HG03342 (cell line): ENCODE measurements around the gene FHL3.
"Not testable (repeated sequence)": the region's sequence is repeated elsewhere in the genome, so short reads cannot be mapped to it uniquely, and the experiment has no call there.

ENCODE experiments used
- ATAC-seq: cut with Tn5 transposase; IDR thresholded peaks from one replicate; pipeline ENCODE4 v1.9.1; 2021; ENCODE audit warnings: mild to moderate bottlenecking, moderate library complexity; ENCODE audit not compliant: unreplicated experiment

The FHL3 gene

DNA sequence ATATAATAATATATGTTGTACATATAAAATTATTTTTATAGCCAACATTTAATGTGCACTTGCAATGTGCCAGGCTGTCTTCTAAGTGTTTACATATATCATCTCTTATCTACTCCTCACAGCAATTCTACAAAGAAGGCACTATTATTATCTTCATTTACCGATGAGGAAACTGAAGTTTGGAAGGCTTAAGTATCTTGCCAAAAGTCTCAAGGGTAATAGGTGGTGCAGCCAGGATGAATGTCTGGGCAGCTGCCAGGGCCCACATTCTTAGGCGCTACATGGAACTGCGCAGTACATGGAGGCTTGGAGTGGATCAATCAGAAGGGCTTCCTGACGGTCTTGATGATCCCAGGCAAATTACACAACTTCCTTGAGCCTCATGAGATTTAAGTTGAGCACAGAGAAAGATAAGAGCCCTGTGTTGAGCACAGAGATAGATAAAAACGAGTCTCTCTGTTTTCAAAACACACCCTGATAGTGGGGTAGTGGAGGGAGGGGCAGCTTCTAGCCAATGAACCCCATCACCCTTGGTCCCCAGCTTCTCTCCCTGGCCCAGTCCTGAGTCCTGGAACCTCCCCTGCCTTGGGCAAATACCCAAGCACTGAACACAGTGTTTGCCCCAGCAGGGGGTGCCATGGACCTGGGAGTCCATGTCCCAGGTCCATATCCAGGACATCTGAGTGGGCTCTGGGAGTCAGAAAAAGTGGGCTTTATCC lies 32.1 kb upstream of the FHL3 start:
- no peak for ATAC-seq

DNA sequence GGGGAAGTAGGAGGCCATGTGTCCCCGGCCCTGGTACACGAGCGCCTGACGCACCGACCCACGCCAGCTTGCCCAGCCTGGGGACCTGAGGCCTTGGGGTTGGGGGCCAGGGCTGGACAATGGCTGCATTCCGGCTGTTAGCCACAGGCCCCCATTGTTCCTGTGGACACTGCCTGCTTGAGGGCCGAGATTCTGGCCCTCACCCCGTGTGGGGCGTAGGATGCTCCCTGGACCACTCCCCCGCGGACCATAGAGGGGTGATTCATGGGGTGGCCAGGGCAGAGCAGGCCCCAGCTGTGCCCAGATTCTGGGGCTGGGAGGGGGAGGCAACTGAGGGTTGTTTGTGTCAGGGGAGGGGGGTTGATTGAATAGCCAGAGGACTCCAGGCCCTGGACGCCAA lies 29.6 kb upstream of the FHL3 start:
- ATAC-seq: no peak

DNA sequence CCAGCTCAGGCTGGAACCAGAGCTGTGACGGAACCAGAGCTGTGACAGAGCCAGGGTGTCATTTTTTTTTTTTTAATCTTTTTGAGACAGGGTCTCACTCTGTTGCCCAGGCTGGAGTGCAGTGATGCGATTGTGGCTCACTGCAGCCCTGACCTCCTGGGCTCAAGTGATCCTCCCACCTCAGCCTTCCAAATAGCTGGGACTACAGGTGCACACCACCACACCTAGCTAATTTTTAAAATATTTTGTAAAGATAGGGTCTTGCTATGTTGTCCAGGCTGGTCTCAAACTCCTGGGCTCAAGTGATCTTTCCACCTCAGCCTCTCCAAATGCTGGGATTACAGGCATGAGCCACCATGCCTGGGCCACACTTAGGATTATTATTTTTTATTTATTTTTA lies 27.7 kb upstream of the FHL3 start:
- ATAC-seq: not testable (repeated sequence)

GRCh38 chr1:38031513-38031866 lies 26.2 kb upstream of the FHL3 start:
- no peak for ATAC-seq

DNA sequence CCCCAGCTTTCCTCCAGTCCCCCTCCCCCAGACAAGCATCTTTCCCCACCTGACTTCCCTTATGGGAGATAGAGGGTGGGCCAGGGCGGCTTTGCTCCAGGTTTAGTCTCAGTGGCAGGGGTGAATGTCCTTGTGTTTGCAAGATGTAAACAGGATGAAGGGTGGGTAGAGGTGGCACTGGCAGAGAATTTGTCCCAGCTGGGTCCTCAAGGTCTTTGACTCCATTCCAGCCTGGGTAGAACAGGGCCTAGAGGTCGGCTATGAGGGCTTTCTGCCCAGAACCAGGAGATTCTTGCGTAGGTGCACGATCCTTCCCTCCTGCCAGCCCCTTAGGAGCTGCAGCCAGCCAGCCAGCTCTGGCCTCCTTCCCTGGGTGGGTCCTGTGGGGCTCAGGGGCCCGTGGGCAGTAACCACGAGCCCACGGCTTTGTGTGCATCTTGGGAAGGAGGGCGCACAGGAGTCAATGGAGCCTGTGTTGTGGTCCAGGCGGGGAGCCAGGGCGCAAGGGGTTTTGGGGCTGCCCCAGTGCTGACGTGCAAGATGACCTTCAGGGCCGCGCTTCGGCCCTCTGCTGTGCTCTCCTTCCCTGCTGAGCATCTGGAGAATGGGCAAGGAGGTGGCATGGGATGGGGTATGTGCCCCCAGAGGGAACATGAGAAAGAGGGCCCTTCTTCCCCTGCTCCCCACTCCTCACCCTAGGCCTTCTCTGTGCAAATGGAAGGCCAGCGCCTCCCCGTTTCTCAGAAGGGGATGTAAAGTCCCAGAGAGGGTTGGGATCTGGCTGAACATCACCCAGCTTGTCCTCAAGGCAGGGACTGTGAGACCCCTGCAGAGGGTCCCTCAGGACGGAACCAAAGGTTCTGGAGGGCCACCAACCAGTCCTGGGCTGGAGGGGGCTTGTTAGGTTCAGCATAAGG lies 25.5 kb upstream of the FHL3 start:
- no peak for ATAC-seq

DNA sequence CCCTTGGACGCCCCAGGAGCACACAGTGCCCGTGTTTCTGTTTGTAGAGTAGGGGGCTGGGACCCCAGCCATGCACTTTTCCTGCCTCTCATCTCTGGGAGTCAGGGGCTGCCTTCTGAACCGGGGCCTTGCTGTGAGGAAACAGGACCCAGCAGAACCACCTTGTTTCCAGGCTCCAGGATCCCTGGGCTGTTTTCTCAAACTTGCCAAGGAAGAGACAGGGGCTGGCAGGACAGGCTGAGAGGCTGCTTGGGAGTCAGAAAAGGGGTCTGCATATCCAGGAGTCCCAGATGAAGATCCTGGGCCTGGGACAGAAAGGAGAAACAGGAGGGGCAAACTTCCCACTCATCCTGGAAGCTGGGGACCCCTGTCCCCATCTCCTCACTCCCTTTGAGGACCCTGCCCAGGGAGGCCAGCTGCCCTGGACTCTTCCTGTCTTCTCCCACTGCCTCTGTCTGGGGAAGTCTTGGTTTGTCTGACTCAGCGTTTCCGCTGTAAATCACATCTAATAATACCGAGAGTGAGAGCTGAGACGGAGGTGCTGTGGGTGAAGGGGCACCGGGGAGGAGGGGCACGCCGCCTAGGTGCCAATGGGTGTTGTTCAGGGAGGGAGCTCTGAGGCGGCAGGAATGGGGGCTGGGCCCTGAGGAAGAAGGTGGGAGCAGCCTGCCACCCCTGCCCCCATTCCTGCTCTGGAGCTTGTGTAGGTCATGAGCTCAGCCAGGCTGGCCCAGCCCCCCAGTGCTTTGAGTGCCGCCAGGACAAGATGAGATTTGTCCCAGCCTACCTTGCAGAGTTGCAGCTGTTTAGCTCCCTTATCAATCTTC lies 24.6 kb upstream of the FHL3 start:
- ATAC-seq: peak; percentile 43

DNA sequence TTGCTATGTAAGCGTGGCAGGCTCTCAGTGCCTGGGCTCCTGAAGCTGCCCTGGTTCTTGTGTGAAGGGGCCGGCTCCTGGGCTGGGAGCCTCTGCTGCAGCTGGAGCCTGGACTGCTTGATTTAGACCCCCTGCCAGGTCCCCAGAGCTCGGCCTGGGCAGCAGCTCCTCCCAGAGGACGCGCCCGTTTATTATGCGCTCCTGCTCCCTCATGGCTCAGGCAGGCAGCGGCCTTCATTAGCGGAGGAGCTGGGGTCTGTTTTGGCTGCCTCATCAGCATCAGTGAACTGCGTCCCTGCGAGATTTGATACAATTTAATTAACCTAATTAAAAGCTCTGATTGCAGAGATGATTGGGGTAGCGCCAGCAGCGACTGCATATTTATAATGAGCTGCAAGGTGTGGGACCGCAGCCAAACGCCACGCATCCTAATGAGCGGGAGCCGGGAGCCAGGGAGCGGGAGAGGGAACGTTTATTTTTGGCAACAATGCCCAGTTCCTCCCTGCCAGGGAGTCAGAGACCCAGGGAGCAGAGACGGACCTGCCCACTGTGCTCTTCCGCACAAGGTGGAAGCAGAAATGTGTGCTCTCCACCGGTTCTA lies 23.9 kb upstream of the FHL3 start:
- no peak for ATAC-seq

DNA sequence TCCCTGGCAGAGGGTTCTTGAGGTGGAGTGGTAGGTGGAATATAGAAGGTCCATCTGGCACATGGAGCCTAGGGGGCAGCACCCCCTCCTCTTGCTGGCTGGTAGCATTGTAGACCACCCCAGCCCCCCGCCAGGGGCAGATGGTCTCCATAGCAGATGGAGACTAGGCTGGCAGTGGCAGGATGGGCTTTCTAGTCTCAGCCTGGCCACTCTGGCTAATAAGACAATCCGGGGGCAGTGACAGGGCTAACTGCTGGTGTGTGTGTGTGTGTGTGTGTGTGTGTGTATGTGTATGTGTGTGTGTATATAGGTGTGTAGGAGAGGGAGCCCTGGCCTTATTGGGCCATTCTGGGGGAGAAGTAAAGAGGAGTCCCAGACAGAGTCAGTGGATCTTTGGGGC lies 23.4 kb upstream of the FHL3 start:
- ATAC-seq: peak; percentile 10

GRCh38 chr1:38028105-38028591 lies 22.8 kb upstream of the FHL3 start:
- ATAC-seq: peak; percentile 55

GRCh38 chr1:38027201-38028104 lies 22.1 kb upstream of the FHL3 start:
- no peak for ATAC-seq

GRCh38 chr1:38026592-38027200 lies 21.4 kb upstream of the FHL3 start:
- no peak for ATAC-seq

DNA sequence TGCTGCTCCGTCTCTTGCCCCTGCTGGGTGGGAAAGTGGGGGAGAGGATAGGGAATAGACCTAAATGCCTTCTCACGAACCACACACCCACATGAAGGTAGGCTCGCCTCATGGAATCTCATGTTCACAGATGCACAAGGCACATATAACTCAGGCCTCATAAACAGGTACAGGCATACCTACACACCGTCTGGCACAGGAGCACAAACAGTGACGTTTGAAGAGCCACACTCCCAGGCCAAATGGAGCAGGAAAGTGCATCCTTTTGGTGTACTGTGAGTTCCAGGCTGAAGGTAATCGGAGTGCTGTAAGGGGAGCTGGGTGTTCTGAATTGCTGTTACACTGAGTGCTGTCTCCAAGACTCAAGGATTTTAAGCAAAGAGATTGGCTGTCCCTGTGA lies 20.4 kb upstream of the FHL3 start:
- no peak for ATAC-seq

- ATAC-seq: no peak
Observed at GRCh38 chr1:38025233-38025632, 19.9 kb upstream of the FHL3 start.

DNA sequence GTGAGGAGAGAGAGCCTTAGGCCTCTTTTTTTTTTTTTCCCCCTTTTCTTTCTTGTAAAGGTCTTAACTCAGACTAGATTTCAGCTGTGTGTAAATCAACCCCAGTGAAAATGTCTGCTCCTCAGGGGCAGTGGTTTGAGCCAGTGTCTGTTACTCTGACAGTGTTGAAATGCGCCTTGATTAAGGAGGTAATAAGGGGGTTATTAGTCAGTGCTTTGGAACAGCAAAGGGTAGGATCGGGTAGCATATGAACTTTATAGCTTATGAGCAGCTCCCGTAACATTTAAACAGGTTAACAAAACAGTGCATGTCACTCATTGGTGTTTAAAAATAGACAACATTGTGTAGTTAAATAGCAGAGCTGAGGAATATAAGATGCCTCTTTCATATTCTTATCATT lies 17.5 kb upstream of the FHL3 start:
- ATAC-seq: no peak

DNA sequence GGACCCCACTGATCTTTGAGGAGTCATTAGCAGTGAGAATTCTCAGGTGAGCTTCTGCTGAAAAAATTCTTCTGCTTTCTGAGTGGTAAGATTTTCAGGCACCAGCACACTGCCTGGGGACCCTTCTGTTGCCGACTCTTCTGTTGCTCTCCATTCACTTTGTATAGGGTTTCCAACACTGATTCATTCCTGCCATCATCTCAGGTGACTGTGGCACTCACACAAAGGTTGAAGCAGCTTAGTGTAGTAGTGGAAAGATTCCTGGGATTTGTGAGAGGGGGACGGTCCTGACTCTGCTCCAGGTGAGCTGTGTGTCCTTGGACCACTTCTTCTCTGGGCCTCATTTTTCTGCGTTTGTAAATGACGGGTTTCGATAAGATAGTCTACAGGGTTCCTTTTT lies 16.7 kb upstream of the FHL3 start:
- no peak for ATAC-seq

- ATAC-seq: no peak
Observed at GRCh38 chr1:38020396-38020795, 15.1 kb upstream of the FHL3 start.

DNA sequence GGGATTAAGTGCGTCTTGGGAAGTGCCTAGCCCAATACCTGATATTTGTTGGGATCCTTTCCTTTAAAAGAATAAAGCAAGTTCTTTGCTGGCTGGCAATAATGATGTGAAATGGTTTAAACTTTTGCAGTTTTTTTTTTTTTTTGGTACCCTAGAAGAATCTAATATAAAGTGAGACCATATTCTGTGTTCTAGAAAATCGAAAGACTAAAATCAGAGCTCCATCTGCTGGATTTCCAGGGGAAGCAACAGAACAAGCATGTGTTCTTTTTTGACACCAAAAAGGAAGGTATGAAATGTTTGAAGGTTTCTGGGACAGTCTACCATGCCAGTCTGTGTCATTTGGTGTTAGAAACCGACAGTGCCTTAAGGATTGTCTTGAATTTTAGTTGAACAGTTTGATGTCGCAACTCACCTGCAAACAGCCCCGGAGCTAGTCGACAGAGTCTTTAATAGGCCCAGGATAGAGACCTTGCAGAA lies 13.6 kb upstream of the FHL3 start:
- ATAC-seq: no peak

- no peak for ATAC-seq
Observed at GRCh38 chr1:38015978-38016725, 10.8 kb upstream of the FHL3 start.
